Measurements from ENCODE around the gene TFB2M. TPM values are rescaled to one million over a fixed set of nuclear protein-coding genes. Genes with fewer than 3 reads are reported as not detected.
"Not testable (repeated sequence)": the region's sequence is repeated elsewhere in the genome, so short reads cannot be mapped to it uniquely, and the experiment has no call there.

The TFB2M gene
- total RNA-seq, 3 donors from 2014 or later (not counting 1 experiment from before 2014, with no cell fraction given): 13.4 to 15.1 (median 15.1) TPM

- H3K36me3 Mint-ChIP-seq: no peaks in the 10 kb centered on the region
- 75% methylated on average over 16 of the region's 18 CpGs for WGBS (ENCODE audit: insufficient coverage)
- peaks cover 33 to 54% of the 10 kb centered on the region in 2 donors for H3K4me1 Mint-ChIP-seq
These were observed 42.7 kb upstream of the TFB2M start for GRCh38 chr1:246608616-246609376.

GRCh38 chr1:246607462-246607861 is 41.4 kb upstream of the TFB2M start:
- no peaks in the 10 kb centered on the region for H3K27me3 Mint-ChIP-seq (ENCODE audit: low read depth in 2 of 2)
- no peak for DNase-seq
- Histone ChIP-seq H3K4me3 (ENCODE audit: low read length) (no peak overlapping the region), H3K27ac (ENCODE audit: low read length) (no peak overlapping the region), H3K27me3 (ENCODE audit: control insufficient read depth, insufficient read depth, low read length) (no peaks in the 10 kb centered on the region), H3K4me1 (ENCODE audit: control insufficient read depth, insufficient read depth, low read length) (peaks cover 12% of the 10 kb centered on the region), H3K9me3 (ENCODE audit: control insufficient read depth, insufficient read depth, low read length) (no peaks in the 10 kb centered on the region), H3K36me3 (ENCODE audit: control insufficient read depth, insufficient read depth, low read length) (no peaks in the 10 kb centered on the region)
- ATAC-seq: no peak
- H3K4me3 Mint-ChIP-seq: no peak overlapping the region
- H3K9me3 Mint-ChIP-seq: no peaks in the 10 kb centered on the region
- 92% methylated on average over 19 of the region's 19 CpGs for WGBS (ENCODE audit: insufficient coverage)
- H3K36me3 Mint-ChIP-seq: no peaks in the 10 kb centered on the region
- no peak for TF ChIP-seq CTCF (IDR thresholded peaks at IDR 0.05)
- intact Hi-C loops (cut with micrococcal nuclease): no loop called here
- H3K4me1 Mint-ChIP-seq: peaks cover 45 to 51% of the 10 kb centered on the region in 2 donors
- no peak overlapping the region for H3K27ac Mint-ChIP-seq

More at GRCh38 chr1:246608616-246609376, 42.7 kb upstream of the TFB2M start:
- no peaks in the 10 kb centered on the region for H3K27me3 ChIP-seq (ENCODE audit: control insufficient read depth, insufficient read depth, low read length)
- ATAC-seq (peak; percentile 49 to 66 (median 63)), DNase-seq (no peak)
- peaks cover 7% of the 10 kb centered on the region for H3K4me1 ChIP-seq (ENCODE audit: control insufficient read depth, insufficient read depth, low read length)
- no peak overlapping the region for H3K4me3 ChIP-seq (ENCODE audit: low read length)
- no peaks in the 10 kb centered on the region for H3K36me3 ChIP-seq (ENCODE audit: control insufficient read depth, insufficient read depth, low read length)
- no peak for TF ChIP-seq CTCF (IDR thresholded peaks at IDR 0.05)
- Mint-ChIP-seq H3K27ac (peak overlapping the region; percentile 23 to 51), H3K27me3 (ENCODE audit: low read depth in 2 of 2) (no peaks in the 10 kb centered on the region), H3K9me3 (no peaks in the 10 kb centered on the region), H3K4me3 (no peak overlapping the region)
- H3K27ac ChIP-seq (ENCODE audit: low read length): no peak overlapping the region
- intact Hi-C loops (cut with micrococcal nuclease): no loop called here
- no peaks in the 10 kb centered on the region for H3K9me3 ChIP-seq (ENCODE audit: control insufficient read depth, insufficient read depth, low read length)

- H3K9me3 ChIP-seq (ENCODE audit: control insufficient read depth, insufficient read depth, low read length); H3K36me3 ChIP-seq (ENCODE audit: control insufficient read depth, insufficient read depth, low read length); ATAC-seq; H3K9me3 Mint-ChIP-seq; H3K27me3 Mint-ChIP-seq (ENCODE audit: low read depth in 2 of 2); H3K27ac ChIP-seq (ENCODE audit: low read length); H3K27ac Mint-ChIP-seq; H3K36me3 Mint-ChIP-seq; H3K4me3 Mint-ChIP-seq; intact Hi-C loops (cut with micrococcal nuclease); H3K27me3 ChIP-seq (ENCODE audit: control insufficient read depth, insufficient read depth, low read length); H3K4me3 ChIP-seq (ENCODE audit: low read length); DNase-seq: not testable (repeated sequence)
- peaks cover 46 to 62% of the 10 kb centered on the region in 2 donors for H3K4me1 Mint-ChIP-seq
- peaks cover 16% of the 10 kb centered on the region for H3K4me1 ChIP-seq (ENCODE audit: control insufficient read depth, insufficient read depth, low read length)
- whole genome bisulfite sequencing (ENCODE audit: insufficient coverage): 96% methylated on average over 19 of the region's 19 CpGs
These were observed 39.2 kb upstream of the TFB2M start for GRCh38 chr1:246605231-246605630.

GRCh38 chr1:246602194-246602593 is 36.1 kb upstream of the TFB2M start:
- H3K36me3 Mint-ChIP-seq: no peaks in the 10 kb centered on the region
- peaks cover 47 to 48% of the 10 kb centered on the region in 2 donors for H3K4me1 Mint-ChIP-seq
- peak overlapping the region; percentile 8 for H3K4me3 Mint-ChIP-seq
- H3K27ac Mint-ChIP-seq: peak overlapping the region in 1 of 2 donors; percentile 50
- no peaks in the 10 kb centered on the region for H3K9me3 ChIP-seq (ENCODE audit: control insufficient read depth, insufficient read depth, low read length)
- TF ChIP-seq CTCF (IDR thresholded peaks at IDR 0.05): no peak
- no peak overlapping the region for H3K4me3 ChIP-seq (ENCODE audit: low read length)
- intact Hi-C loops (cut with micrococcal nuclease): loop anchor here (5.0 kb wide), 1 partner anchor 35 kb away; the partner anchor contains the start of genes CNST and TFB2M
- H3K36me3 ChIP-seq (ENCODE audit: control insufficient read depth, insufficient read depth, low read length): no peaks in the 10 kb centered on the region
- H3K9me3 Mint-ChIP-seq: no peaks in the 10 kb centered on the region
- no peaks in the 10 kb centered on the region for H3K27me3 ChIP-seq (ENCODE audit: control insufficient read depth, insufficient read depth, low read length)
- no peak overlapping the region for H3K27ac ChIP-seq (ENCODE audit: low read length)
- 37% methylated on average over 3 of the region's 3 CpGs for WGBS (ENCODE audit: insufficient coverage)
- peak in 1 of 2 donors; percentile 27 for DNase-seq
- ATAC-seq: peak; percentile 72 to 84 (median 74)
- peaks cover 12% of the 10 kb centered on the region for H3K4me1 ChIP-seq (ENCODE audit: control insufficient read depth, insufficient read depth, low read length)
- H3K27me3 Mint-ChIP-seq (ENCODE audit: low read depth in 2 of 2): no peaks in the 10 kb centered on the region
